ENCODE results near the gene FOXO3. TPM values are rescaled to one million over a fixed set of nuclear protein-coding genes. Genes with fewer than 3 reads are reported as not detected.

Gene FOXO3
- total and polyA plus RNA-seq, 2 donors (not counting 1 experiment from before 2014, with no cell fraction given) = 49.5 to 63.9 TPM

GRCh38 chr6:108566406-108566805, 5.7 kb downstream of the FOXO3 start:
- peak overlapping the region in 2 of 4 experiments; percentile 1 to 97 for H3K4me3 ChIP-seq (replicated peaks in 1 of 4; ENCODE audit: control extremely low read depth in 1 of 4, insufficient read depth in 1 of 4, low read depth in 3 of 4, low read length in 4 of 4)
- peaks cover 24% of the 10 kb centered on the region for H3K4me1 ChIP-seq (ENCODE audit: control insufficient read depth, extremely low read depth, insufficient read depth, low read length)
- peaks cover 95% of the 10 kb centered on the region for H3K79me2 ChIP-seq (ENCODE audit: control insufficient read depth, insufficient read depth, low read length)
- peaks cover 7% of the 10 kb centered on the region for H4K20me1 ChIP-seq (ENCODE audit: control insufficient read depth, extremely low read depth, insufficient read depth, low read length)
- no peak overlapping the region for H2AFZ ChIP-seq (ENCODE audit: low read length)
- no peaks in the 10 kb centered on the region for H3K9me3 ChIP-seq (ENCODE audit: control insufficient read depth, insufficient read depth, low read depth, low read length)
- no peak for DNase-seq (ENCODE audit: low read depth in 2 of 2)
- H3K4me2 ChIP-seq (ENCODE audit: extremely low read depth, insufficient read depth, low read length) = peak overlapping the region; percentile 28
- H3K36me3 ChIP-seq (ENCODE audit: control insufficient read depth, insufficient read depth, low read length) = peaks cover 9% of the 10 kb centered on the region
- no peak overlapping the region for H3K9ac ChIP-seq (ENCODE audit: insufficient read depth, low read length)
- no peak for TF ChIP-seq CTCF (conservative IDR thresholded peaks at IDR 0.05 in 1 of 2, IDR thresholded peaks at IDR 0.05 in 1 of 2; ENCODE audit: low read depth in 1 of 2, low read length in 2 of 2)
- TF ChIP-seq EZH2 (IDR thresholded peaks at IDR 0.05; ENCODE audit: low read length, missing control alignments) = no peak
- H3K27ac ChIP-seq (ENCODE audit: insufficient read depth, low read length) = peak overlapping the region; percentile 95
- no peaks in the 10 kb centered on the region for H3K27me3 ChIP-seq (ENCODE audit: control insufficient read depth, insufficient read depth, low read length)

- Histone ChIP-seq H3K27ac (ENCODE audit: insufficient read depth, low read length) (no peak overlapping the region), H3K4me1 (ENCODE audit: control insufficient read depth, extremely low read depth, insufficient read depth, low read length) (peaks cover 24% of the 10 kb centered on the region), H3K79me2 (ENCODE audit: control insufficient read depth, insufficient read depth, low read length) (peaks cover 93% of the 10 kb centered on the region), H3K27me3 (ENCODE audit: control insufficient read depth, insufficient read depth, low read length) (no peaks in the 10 kb centered on the region), H2AFZ (ENCODE audit: low read length) (no peak overlapping the region), H3K36me3 (ENCODE audit: control insufficient read depth, insufficient read depth, low read length) (peaks cover 9% of the 10 kb centered on the region), H3K9ac (ENCODE audit: insufficient read depth, low read length) (no peak overlapping the region), H3K4me2 (ENCODE audit: extremely low read depth, insufficient read depth, low read length) (no peak overlapping the region), H3K9me3 (ENCODE audit: control insufficient read depth, insufficient read depth, low read depth, low read length) (no peaks in the 10 kb centered on the region), H4K20me1 (ENCODE audit: control insufficient read depth, extremely low read depth, insufficient read depth, low read length) (peaks cover 7% of the 10 kb centered on the region), H3K4me3 (replicated peaks in 1 of 4; ENCODE audit: control extremely low read depth in 1 of 4, insufficient read depth in 1 of 4, low read depth in 3 of 4, low read length in 4 of 4) (no peak overlapping the region)
- no peak for DNase-seq (ENCODE audit: low read depth in 2 of 2)
- TF ChIP-seq CTCF (conservative IDR thresholded peaks at IDR 0.05 in 1 of 2, IDR thresholded peaks at IDR 0.05 in 1 of 2; ENCODE audit: low read depth in 1 of 2, low read length in 2 of 2) (no peak), EZH2 (IDR thresholded peaks at IDR 0.05; ENCODE audit: low read length, missing control alignments) (no peak)
Measured at GRCh38 chr6:108568101-108568500, 7.4 kb downstream of the FOXO3 start.

GRCh38 chr6:108568551-108569305, 8.0 kb downstream of the FOXO3 start:
- Histone ChIP-seq H3K4me1 (ENCODE audit: control insufficient read depth, extremely low read depth, insufficient read depth, low read length) (peaks cover 24% of the 10 kb centered on the region), H2AFZ (ENCODE audit: low read length) (no peak overlapping the region), H3K4me2 (ENCODE audit: extremely low read depth, insufficient read depth, low read length) (no peak overlapping the region), H3K9me3 (ENCODE audit: control insufficient read depth, insufficient read depth, low read depth, low read length) (no peaks in the 10 kb centered on the region), H3K79me2 (ENCODE audit: control insufficient read depth, insufficient read depth, low read length) (peaks cover 91% of the 10 kb centered on the region), H3K36me3 (ENCODE audit: control insufficient read depth, insufficient read depth, low read length) (peaks cover 9% of the 10 kb centered on the region), H4K20me1 (ENCODE audit: control insufficient read depth, extremely low read depth, insufficient read depth, low read length) (peaks cover 7% of the 10 kb centered on the region), H3K9ac (ENCODE audit: insufficient read depth, low read length) (no peak overlapping the region), H3K27me3 (ENCODE audit: control insufficient read depth, insufficient read depth, low read length) (no peaks in the 10 kb centered on the region), H3K27ac (ENCODE audit: insufficient read depth, low read length) (no peak overlapping the region), H3K4me3 (replicated peaks in 1 of 4; ENCODE audit: control extremely low read depth in 1 of 4, insufficient read depth in 1 of 4, low read depth in 3 of 4, low read length in 4 of 4) (no peak overlapping the region)
- DNase-seq (ENCODE audit: low read depth in 2 of 2) = no peak
- TF ChIP-seq CTCF (conservative IDR thresholded peaks at IDR 0.05 in 1 of 2, IDR thresholded peaks at IDR 0.05 in 1 of 2; ENCODE audit: low read depth in 1 of 2, low read length in 2 of 2) (no peak), EZH2 (IDR thresholded peaks at IDR 0.05; ENCODE audit: low read length, missing control alignments) (no peak)
